Neural cell (in vitro differentiated cells): Measurements from ENCODE around the gene TSR3. TPM values are rescaled to one million over a fixed set of nuclear protein-coding genes. Genes with fewer than 3 reads are reported as not detected.

Source experiments
- H2AFZ ChIP-seq: fragments of 200-600, 300-800 bp; sonication (generic), shearing (Covaris generic); 2 replicates; pipeline ENCODE4 v1.6.0; 2014; ENCODE audit warnings: low read depth, mild to moderate bottlenecking, antibody characterized with exemption, low read length, moderate library complexity
- H3F3A ChIP-seq: fragments of 200-600 bp; shearing (Covaris generic); 2 replicates; pipeline ENCODE4 v1.6.1; 2016; ENCODE audit warnings: mild to moderate bottlenecking, moderate library complexity, mixed read lengths, antibody characterized with exemption, low read length; ENCODE audit not compliant: insufficient read depth, poor library complexity, severe bottlenecking
- H3K27ac ChIP-seq: fragments of 200-600, 300-800 bp; sonication (generic), shearing (Covaris generic); 2 replicates; pipeline ENCODE4 v1.5.1; 2014; ENCODE audit warnings: mild to moderate bottlenecking, low read length, moderate library complexity
- H3K27me3 ChIP-seq: fragments of 300-800, 200-600 bp; sonication (generic), shearing (Covaris generic); 2 replicates; pipeline ENCODE4 v1.6.0; 2014; ENCODE audit warnings: mild to moderate bottlenecking, low read depth, low read length, moderate library complexity; ENCODE audit not compliant: insufficient read depth
- H3K36me3 ChIP-seq: fragments of 300-800, 200-600 bp; sonication (generic), shearing (Covaris generic); 2 replicates; pipeline ENCODE4 v1.5.1; 2014; ENCODE audit warnings: mild to moderate bottlenecking, antibody characterized with exemption, low read length, moderate library complexity; ENCODE audit not compliant: insufficient read depth
- H3K4me2 ChIP-seq: fragments of 300-800, 200-600 bp; sonication (generic), shearing (Covaris generic); 2 replicates; pipeline ENCODE4 v1.6.0; 2014; ENCODE audit warnings: mild to moderate bottlenecking, low read length
- H3K4me3 ChIP-seq: fragments of 300-800, 200-600 bp; sonication (generic), shearing (Covaris generic); 2 replicates; pipeline ENCODE4 v1.5.1; 2014; ENCODE audit warnings: mild to moderate bottlenecking, low read length, moderate library complexity
- H3K79me2 ChIP-seq: fragments of 200-600 bp; shearing (Covaris generic); replicated peaks from 2 replicates; pipeline ENCODE4 v1.6.0; 2014; ENCODE audit warnings: mild to moderate bottlenecking, low read length, moderate library complexity; ENCODE audit not compliant: insufficient read depth
- H3K9ac ChIP-seq: fragments of 300-800, 200-600 bp; sonication (generic), shearing (Covaris generic); 2 replicates; pipeline ENCODE4 v1.6.1; 2016; ENCODE audit warnings: mild to moderate bottlenecking, low read length, mixed read lengths
- H3K9me2 ChIP-seq: fragments of 200-600 bp; shearing (Covaris generic); 2 replicates; pipeline ENCODE4 v1.6.1; 2016; ENCODE audit warnings: mild to moderate bottlenecking, low read length, mixed read lengths; ENCODE audit not compliant: insufficient read depth
- H3K9me3 ChIP-seq: fragments of 200-600, 300-800 bp; sonication (generic), shearing (Covaris generic); 2 replicates; pipeline ENCODE4 v1.6.1; 2016; ENCODE audit warnings: mild to moderate bottlenecking, mixed run types, low read length, moderate library complexity, mixed read lengths
- H4K20me1 ChIP-seq: fragments of 200-600 bp; shearing (Covaris generic); 2 replicates; pipeline ENCODE4 v1.6.1; 2016; ENCODE audit warnings: mild to moderate bottlenecking, mixed run types; ENCODE audit not compliant: insufficient read depth
- EP300 ChIP-seq: fragments of 450-650 bp; conservative IDR thresholded peaks from 2 replicates; pipeline ENCODE4 v1.6.1; 2014; ENCODE audit warnings: antibody characterized with exemption, mild to moderate bottlenecking, moderate library complexity; ENCODE audit not compliant: poor library complexity, severe bottlenecking
- EZH2 ChIP-seq: fragments of 200-600, 300-800 bp; shearing (Covaris generic), sonication (generic); IDR thresholded peaks from 2 replicates; pipeline ENCODE4 v1.6.1; 2014; ENCODE audit warnings: antibody characterized with exemption, low read length, borderline replicate concordance, mild to moderate bottlenecking; ENCODE audit not compliant: insufficient read depth, poor library complexity, severe bottlenecking
- MXI1 ChIP-seq: fragments of 450-650 bp; conservative IDR thresholded peaks from 2 replicates; pipeline ENCODE4 v1.6.1; 2014; ENCODE audit warnings: antibody characterized with exemption, mild to moderate bottlenecking; ENCODE audit not compliant: poor library complexity, severe bottlenecking
- POLR2AphosphoS5 ChIP-seq: IDR thresholded peaks from 2 replicates; pipeline ENCODE4 v1.6.1; 2012
- RAD21 ChIP-seq: fragments of 450-650 bp; conservative IDR thresholded peaks from 2 replicates; pipeline ENCODE4 v1.6.1; 2014; ENCODE audit warnings: antibody characterized with exemption, mild to moderate bottlenecking, moderate library complexity
- SMC3 ChIP-seq: fragments of 450-650 bp; conservative IDR thresholded peaks from 2 replicates; pipeline ENCODE4 v1.6.1; 2014; ENCODE audit warnings: antibody characterized with exemption, mild to moderate bottlenecking, moderate library complexity; ENCODE audit not compliant: poor library complexity
- TAF1 ChIP-seq: IDR thresholded peaks from 2 replicates; pipeline ENCODE4 v1.6.1; 2012; ENCODE audit warnings: low read depth
- polyA plus RNA-seq: library from polyadenylated mRNA; depleted of rRNA; stranded (reverse); fragments of >200 nt; gene quantifications from 2 replicates; pipeline ENCODE4 v1.2.3, GENCODE V29; 2014
- TF ChIP-seq, protein P1 (sequence below): IDR thresholded peaks from 2 replicates; pipeline ENCODE4 v1.6.1; 2012; ENCODE audit warnings: borderline replicate concordance
- TF ChIP-seq, protein P2 (sequence below): fragments of 450-650 bp; IDR thresholded peaks from 2 replicates; pipeline ENCODE4 v1.5.1; 2014; ENCODE audit warnings: antibody characterized with exemption, mild to moderate bottlenecking, moderate library complexity; ENCODE audit not compliant: poor library complexity, severe bottlenecking

Gene TSR3
- polyA plus RNA-seq, 1 donor from 2014 or later = 102 TPM

DNA sequence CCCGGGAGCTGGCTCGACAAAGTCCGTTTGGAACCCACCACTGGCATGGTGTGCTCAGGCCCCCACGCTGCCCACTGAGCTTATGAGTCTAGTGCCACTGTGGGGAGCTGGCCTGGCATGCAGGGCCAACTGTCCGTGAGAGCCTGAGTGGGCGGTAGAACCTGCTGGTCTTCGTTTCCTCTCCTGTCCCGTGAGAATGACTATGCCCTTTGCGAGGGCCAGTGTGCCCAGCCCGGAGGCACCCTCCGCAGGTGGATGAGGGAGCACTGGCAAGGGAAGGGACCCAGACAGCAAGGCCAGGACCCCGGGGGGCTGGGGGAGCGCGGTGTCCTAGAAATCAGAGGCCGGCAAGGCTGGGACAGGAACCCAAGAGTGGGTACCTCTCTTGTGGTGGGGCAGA lies 15.1 kb downstream of the TSR3 start:
- Histone ChIP-seq H2AFZ (no peak overlapping the region), H4K20me1 (no peaks in the 10 kb centered on the region), H3K9me2 (no peaks in the 10 kb centered on the region), H3K27ac (peak overlapping the region; percentile 91), H3K27me3 (peaks cover 28% of the 10 kb centered on the region), H3K9me3 (no peaks in the 10 kb centered on the region), H3K4me2 (peak overlapping the region; percentile 78), H3K4me3 (peak overlapping the region; percentile 76), H3K9ac (peak overlapping the region; percentile 74), H3K79me2 (peaks cover 17% of the 10 kb centered on the region), H3F3A (no peaks in the 10 kb centered on the region), H3K36me3 (no peaks in the 10 kb centered on the region)
- TF ChIP-seq, protein P1, sequence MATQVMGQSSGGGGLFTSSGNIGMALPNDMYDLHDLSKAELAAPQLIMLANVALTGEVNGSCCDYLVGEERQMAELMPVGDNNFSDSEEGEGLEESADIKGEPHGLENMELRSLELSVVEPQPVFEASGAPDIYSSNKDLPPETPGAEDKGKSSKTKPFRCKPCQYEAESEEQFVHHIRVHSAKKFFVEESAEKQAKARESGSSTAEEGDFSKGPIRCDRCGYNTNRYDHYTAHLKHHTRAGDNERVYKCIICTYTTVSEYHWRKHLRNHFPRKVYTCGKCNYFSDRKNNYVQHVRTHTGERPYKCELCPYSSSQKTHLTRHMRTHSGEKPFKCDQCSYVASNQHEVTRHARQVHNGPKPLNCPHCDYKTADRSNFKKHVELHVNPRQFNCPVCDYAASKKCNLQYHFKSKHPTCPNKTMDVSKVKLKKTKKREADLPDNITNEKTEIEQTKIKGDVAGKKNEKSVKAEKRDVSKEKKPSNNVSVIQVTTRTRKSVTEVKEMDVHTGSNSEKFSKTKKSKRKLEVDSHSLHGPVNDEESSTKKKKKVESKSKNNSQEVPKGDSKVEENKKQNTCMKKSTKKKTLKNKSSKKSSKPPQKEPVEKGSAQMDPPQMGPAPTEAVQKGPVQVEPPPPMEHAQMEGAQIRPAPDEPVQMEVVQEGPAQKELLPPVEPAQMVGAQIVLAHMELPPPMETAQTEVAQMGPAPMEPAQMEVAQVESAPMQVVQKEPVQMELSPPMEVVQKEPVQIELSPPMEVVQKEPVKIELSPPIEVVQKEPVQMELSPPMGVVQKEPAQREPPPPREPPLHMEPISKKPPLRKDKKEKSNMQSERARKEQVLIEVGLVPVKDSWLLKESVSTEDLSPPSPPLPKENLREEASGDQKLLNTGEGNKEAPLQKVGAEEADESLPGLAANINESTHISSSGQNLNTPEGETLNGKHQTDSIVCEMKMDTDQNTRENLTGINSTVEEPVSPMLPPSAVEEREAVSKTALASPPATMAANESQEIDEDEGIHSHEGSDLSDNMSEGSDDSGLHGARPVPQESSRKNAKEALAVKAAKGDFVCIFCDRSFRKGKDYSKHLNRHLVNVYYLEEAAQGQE = no peak
- TF ChIP-seq MXI1 (no peak), TAF1 (no peak), POLR2AphosphoS5 (no peak), SMC3 (no peak), EP300 (no peak), EZH2 (no peak), RAD21 (no peak)
- TF ChIP-seq, protein P2, sequence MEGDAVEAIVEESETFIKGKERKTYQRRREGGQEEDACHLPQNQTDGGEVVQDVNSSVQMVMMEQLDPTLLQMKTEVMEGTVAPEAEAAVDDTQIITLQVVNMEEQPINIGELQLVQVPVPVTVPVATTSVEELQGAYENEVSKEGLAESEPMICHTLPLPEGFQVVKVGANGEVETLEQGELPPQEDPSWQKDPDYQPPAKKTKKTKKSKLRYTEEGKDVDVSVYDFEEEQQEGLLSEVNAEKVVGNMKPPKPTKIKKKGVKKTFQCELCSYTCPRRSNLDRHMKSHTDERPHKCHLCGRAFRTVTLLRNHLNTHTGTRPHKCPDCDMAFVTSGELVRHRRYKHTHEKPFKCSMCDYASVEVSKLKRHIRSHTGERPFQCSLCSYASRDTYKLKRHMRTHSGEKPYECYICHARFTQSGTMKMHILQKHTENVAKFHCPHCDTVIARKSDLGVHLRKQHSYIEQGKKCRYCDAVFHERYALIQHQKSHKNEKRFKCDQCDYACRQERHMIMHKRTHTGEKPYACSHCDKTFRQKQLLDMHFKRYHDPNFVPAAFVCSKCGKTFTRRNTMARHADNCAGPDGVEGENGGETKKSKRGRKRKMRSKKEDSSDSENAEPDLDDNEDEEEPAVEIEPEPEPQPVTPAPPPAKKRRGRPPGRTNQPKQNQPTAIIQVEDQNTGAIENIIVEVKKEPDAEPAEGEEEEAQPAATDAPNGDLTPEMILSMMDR = no peak

DNA sequence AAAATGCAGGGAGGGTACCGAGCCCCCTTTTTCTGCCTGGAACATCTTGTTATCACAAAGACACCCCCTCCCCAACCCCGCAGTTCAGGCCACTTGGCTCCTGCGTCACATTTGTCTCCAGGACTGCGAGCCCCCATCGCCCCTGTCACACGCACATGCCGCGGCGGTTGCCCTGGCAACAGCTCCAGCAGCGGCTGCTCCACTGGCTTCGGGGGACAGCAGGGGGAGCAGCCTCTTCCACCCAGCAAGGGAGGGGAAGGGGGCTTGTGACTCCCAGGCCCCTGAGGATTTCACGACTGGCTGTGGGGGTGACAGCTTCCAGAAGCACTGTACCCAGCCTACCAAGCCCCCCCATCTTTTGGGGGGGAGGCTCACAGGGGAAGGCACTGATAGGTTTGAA lies 15.7 kb downstream of the TSR3 start:
- Histone ChIP-seq H4K20me1 (no peaks in the 10 kb centered on the region), H3K4me2 (peak overlapping the region; percentile 78), H3K9me2 (no peaks in the 10 kb centered on the region), H3K4me3 (peak overlapping the region; percentile 76), H2AFZ (no peak overlapping the region), H3K27ac (peak overlapping the region; percentile 91), H3K79me2 (peaks cover 17% of the 10 kb centered on the region), H3K27me3 (peaks cover 33% of the 10 kb centered on the region), H3K9ac (peak overlapping the region; percentile 74), H3K9me3 (no peaks in the 10 kb centered on the region), H3F3A (no peaks in the 10 kb centered on the region), H3K36me3 (no peaks in the 10 kb centered on the region)
- TF ChIP-seq EZH2 = no peak
- TF ChIP-seq SMC3 = peak; percentile 55
- TF ChIP-seq, protein P1 = peak; percentile 28
- TF ChIP-seq, protein P2 = peak; percentile 73
- peak; percentile 44 for TF ChIP-seq RAD21
- TF ChIP-seq MXI1 = peak; percentile 87
- peak; percentile 35 for TF ChIP-seq TAF1
- peak; percentile 43 for TF ChIP-seq POLR2AphosphoS5
- peak; percentile 62 for TF ChIP-seq EP300
